ENCODE measurements around the gene GIMAP5.

Gene GIMAP5

GRCh38 chr7:150737265-150738055 lies at the start of gene GIMAP5:
Gene GIMAP5, plus strand, starts transcription at chr7:150737418. Its CDS starts 3,467 bp downstream, at chr7:150740885.
- TF ChIP-seq CTCF (conservative IDR thresholded peaks at IDR 0.05; ENCODE audit: low read length), result no peak
- DNase-seq (ENCODE audit: low read depth), result no peak
- H3K4me3 ChIP-seq (ENCODE audit: low read length), result no peak within 1 kb of the TSS

- TF ChIP-seq CTCF (conservative IDR thresholded peaks at IDR 0.05; ENCODE audit: low read length), result no peak
- no peak for DNase-seq (ENCODE audit: low read depth)
- H3K4me3 ChIP-seq (ENCODE audit: low read length), result no peak overlapping the region
Measured at GRCh38 chr7:150688630-150689029, 48.6 kb upstream of the GIMAP5 start.

GRCh38 chr7:150695654-150696053 lies 41.6 kb upstream of the GIMAP5 start:
- no peak for DNase-seq (ENCODE audit: low read depth)
- TF ChIP-seq CTCF (conservative IDR thresholded peaks at IDR 0.05; ENCODE audit: low read length), result no peak
- no peak overlapping the region for H3K4me3 ChIP-seq (ENCODE audit: low read length)

- no peak for DNase-seq (ENCODE audit: low read depth)
- no peak for TF ChIP-seq CTCF (conservative IDR thresholded peaks at IDR 0.05; ENCODE audit: low read length)
- no peak overlapping the region for H3K4me3 ChIP-seq (ENCODE audit: low read length)
Measured at GRCh38 chr7:150703209-150703608, 34.0 kb upstream of the GIMAP5 start.

GRCh38 chr7:150715293-150715692 lies 21.9 kb upstream of the GIMAP5 start:
- TF ChIP-seq CTCF (conservative IDR thresholded peaks at IDR 0.05; ENCODE audit: low read length), result no peak
- H3K4me3 ChIP-seq (ENCODE audit: low read length), result no peak overlapping the region
- no peak for DNase-seq (ENCODE audit: low read depth)

GRCh38 chr7:150715738-150716137 lies 21.5 kb upstream of the GIMAP5 start:
- TF ChIP-seq CTCF (conservative IDR thresholded peaks at IDR 0.05; ENCODE audit: low read length), result no peak
- DNase-seq (ENCODE audit: low read depth), result no peak
- H3K4me3 ChIP-seq (ENCODE audit: low read length), result no peak overlapping the region

- TF ChIP-seq CTCF (conservative IDR thresholded peaks at IDR 0.05; ENCODE audit: low read length), result no peak
- no peak within 1 kb of the TSS for H3K4me3 ChIP-seq (ENCODE audit: low read length)
- DNase-seq (ENCODE audit: low read depth), result no peak
Measured at GRCh38 chr7:150716368-150716767, 20.9 kb upstream of the GIMAP5 start, which contains the start of gene GIMAP1. Gene GIMAP1, plus strand, starts transcription at chr7:150716613. Its CDS starts 2,435 bp downstream, at chr7:150719048.
